Astrocyte of the spinal cord (primary cell): ENCODE measurements around the gene LUZP2.

ENCODE experiments used
- DNase-seq: peaks from one replicate; pipeline ENCODE4 v3.0.0; 2011; ENCODE audit warnings: low read depth, low spot score
- H3K4me3 ChIP-seq: 2 replicates; pipeline ENCODE4 v1.5.1; 2011; ENCODE audit warnings: low read depth, mild to moderate bottlenecking, low read length, moderate library complexity
- in situ Hi-C: cut with HindIII; loops from 2 replicates; pipeline ENCODE4 v1.10.0; 2017; ENCODE audit warnings: low sequenced_read_pairs
- TF ChIP-seq, protein P1 (sequence below): IDR thresholded peaks from 2 replicates; pipeline ENCODE4 v1.5.1; 2012; ENCODE audit warnings: low read depth, mild to moderate bottlenecking, low read length, inconsistent platforms

Gene LUZP2

DNA sequence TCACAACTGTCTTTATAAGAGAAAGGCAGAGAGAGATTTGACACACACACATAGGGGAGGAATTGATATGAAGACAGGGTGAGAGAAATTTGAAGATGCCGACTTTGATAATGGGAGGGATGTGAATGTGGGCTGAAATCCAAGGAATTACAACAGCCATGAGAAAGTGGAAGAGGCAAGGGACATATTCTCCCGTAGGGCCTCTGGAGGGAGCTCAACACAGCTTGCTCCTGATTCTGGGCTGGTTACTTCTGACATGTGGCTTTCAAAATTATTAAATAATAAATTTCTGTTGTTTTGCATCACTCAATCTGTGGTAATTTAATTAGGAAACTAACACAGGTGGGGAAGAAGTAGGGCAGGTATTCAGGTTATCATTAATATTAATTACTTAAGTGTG lies 282.9 kb downstream of the LUZP2 start:
- DNase-seq: no peak
- no peak overlapping the region for H3K4me3 ChIP-seq
- TF ChIP-seq, protein P1, sequence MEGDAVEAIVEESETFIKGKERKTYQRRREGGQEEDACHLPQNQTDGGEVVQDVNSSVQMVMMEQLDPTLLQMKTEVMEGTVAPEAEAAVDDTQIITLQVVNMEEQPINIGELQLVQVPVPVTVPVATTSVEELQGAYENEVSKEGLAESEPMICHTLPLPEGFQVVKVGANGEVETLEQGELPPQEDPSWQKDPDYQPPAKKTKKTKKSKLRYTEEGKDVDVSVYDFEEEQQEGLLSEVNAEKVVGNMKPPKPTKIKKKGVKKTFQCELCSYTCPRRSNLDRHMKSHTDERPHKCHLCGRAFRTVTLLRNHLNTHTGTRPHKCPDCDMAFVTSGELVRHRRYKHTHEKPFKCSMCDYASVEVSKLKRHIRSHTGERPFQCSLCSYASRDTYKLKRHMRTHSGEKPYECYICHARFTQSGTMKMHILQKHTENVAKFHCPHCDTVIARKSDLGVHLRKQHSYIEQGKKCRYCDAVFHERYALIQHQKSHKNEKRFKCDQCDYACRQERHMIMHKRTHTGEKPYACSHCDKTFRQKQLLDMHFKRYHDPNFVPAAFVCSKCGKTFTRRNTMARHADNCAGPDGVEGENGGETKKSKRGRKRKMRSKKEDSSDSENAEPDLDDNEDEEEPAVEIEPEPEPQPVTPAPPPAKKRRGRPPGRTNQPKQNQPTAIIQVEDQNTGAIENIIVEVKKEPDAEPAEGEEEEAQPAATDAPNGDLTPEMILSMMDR: no peak
- in situ Hi-C loops: no loop called here

DNA sequence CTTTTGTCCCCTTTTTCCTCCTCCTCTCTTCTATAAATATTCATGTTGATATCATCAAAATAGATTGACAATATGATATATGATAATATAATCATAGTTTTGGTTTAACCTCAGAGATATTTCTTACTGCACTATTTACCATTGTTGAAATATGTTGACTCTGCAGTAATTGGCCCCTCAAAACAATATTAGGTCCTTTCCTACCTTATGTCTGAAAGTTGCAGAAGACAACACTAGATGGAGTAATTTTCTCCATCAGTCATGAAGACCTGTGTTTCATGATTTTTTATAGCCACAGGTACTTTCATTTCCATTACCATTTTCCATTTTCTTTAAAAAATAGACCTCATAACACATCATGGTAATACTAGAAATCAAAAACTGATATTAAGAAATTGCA lies 284.4 kb downstream of the LUZP2 start:
- H3K4me3 ChIP-seq: no peak overlapping the region
- TF ChIP-seq, protein P1: no peak
- no peak for DNase-seq
- in situ Hi-C loops: no loop called here

DNA sequence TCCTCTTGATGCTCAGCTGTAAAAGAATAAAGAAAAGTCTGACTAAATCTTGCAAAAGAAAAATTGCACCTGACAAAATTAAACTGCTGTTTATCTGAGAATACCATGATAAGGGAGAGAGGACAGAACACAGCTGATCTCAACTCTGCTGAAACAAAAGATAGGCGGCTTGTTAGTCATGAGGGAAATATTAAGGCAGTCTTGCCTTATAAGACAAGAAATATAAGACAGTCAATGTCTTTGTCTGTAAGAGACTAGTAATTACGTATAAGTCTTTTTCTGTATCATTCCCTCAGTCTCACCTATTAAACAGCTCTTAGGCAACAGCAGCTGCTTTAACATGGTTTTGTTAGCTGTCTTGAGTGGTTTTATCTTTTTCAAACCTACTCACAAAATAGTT lies 296.6 kb downstream of the LUZP2 start:
- DNase-seq: no peak
- TF ChIP-seq, protein P1: no peak
- in situ Hi-C loops: no loop called here
- H3K4me3 ChIP-seq: no peak overlapping the region

DNA sequence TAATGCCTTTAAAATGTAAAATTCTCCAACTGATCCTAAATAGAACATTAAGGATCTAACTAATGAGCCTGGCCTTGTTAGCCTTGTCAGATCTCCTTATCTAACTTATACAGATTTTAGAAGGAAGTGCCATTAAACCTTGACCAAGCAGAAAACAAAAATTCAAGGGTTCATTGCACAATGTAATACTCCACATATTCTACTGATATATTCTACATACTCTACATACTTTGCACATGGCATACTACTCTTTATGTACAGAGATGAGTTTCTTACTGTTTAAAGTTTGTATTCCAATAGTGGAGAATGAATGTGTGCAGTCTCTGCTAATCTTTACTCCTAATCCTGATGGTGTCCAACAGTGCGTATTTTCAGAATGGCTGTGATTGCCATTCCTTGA lies 297.2 kb downstream of the LUZP2 start:
- no peak overlapping the region for H3K4me3 ChIP-seq
- TF ChIP-seq, protein P1: no peak
- in situ Hi-C loops: no loop called here
- DNase-seq: no peak

- no peak for DNase-seq
- TF ChIP-seq, protein P1: no peak
Observed at GRCh38 chr11:24805671-24806070, 308.8 kb downstream of the LUZP2 start.

DNA sequence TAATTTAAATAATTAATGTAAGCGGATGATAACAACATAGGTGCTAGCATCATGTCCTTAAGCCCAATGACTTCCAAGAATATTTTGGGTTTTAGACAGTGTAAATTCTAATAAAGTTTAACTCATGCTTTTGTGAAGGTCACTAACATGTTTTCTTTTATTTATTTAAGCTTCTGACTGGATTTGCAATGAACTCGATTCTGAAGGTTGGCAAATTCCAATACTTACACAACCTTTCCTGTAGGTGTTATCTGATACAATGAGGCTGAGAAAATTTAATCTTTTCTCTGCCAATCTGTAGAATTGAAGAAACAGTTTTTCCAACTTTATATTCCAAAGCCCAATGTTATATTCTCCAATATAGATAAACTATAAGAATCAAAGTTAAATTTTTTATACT lies 311.3 kb downstream of the LUZP2 start:
- no peak overlapping the region for H3K4me3 ChIP-seq
- no peak for DNase-seq
- TF ChIP-seq, protein P1: no peak
- in situ Hi-C loops: no loop called here

More at GRCh38 chr11:24805671-24806070, 308.8 kb downstream of the LUZP2 start:
- in situ Hi-C loops: no loop called here
- no peak overlapping the region for H3K4me3 ChIP-seq

- no peak for DNase-seq
- in situ Hi-C loops: no loop called here
- TF ChIP-seq, protein P1: no peak
- no peak overlapping the region for H3K4me3 ChIP-seq
Observed at GRCh38 chr11:24819006-24819405, 322.2 kb downstream of the LUZP2 start.
